Islet of Langerhans (tissue), 1 donor: ENCODE measurements around the gene RAB31.
"Not testable (repeated sequence)": the region's sequence is repeated elsewhere in the genome, so short reads cannot be mapped to it uniquely, and the experiment has no call there.

Experiments
- FAIRE-seq: peaks from one replicate; lab custom pipeline; 2011; peaks lifted over from hg19 to GRCh38; lab: Jason Lieb, UNC

Gene RAB31

DNA sequence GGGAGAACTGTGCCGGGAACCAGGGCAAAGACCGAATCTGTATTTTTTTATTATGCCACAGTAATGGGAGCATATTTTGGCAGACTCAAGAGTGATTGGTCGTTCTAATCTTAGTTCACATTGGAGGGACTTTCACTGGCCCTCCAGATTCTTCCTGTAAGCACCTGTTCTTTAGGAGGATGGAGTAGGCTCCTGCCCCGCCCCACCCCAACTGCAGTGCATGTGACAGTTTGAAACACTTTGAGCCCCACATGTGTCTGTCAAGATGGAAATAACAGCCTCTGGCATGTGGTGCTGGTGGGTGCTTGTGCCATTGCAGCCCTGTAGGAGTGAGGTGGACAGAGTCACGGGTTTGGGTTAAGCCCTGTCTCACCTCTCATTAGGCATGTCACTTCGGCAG, 134.3 kb downstream of the RAB31 start:
- no peak for FAIRE-seq

DNA sequence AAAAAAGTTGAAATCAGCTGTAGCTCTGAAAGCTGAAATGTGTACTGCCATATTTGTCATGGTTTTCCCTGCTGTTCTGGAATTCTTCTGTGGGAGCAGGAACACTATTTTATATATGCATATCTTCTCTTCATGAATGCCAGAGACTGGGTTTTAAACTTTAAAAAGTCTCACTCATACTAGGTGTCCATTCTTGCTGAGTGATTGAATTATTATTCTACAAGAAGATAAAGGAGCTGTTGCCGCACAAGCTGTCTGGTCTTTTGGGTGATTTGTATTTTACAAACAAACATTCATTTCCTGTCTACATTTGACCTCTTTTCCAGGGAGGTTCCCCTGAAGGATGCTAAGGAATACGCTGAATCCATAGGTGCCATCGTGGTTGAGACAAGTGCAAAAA, 137.2 kb downstream of the RAB31 start:
- no peak for FAIRE-seq

DNA sequence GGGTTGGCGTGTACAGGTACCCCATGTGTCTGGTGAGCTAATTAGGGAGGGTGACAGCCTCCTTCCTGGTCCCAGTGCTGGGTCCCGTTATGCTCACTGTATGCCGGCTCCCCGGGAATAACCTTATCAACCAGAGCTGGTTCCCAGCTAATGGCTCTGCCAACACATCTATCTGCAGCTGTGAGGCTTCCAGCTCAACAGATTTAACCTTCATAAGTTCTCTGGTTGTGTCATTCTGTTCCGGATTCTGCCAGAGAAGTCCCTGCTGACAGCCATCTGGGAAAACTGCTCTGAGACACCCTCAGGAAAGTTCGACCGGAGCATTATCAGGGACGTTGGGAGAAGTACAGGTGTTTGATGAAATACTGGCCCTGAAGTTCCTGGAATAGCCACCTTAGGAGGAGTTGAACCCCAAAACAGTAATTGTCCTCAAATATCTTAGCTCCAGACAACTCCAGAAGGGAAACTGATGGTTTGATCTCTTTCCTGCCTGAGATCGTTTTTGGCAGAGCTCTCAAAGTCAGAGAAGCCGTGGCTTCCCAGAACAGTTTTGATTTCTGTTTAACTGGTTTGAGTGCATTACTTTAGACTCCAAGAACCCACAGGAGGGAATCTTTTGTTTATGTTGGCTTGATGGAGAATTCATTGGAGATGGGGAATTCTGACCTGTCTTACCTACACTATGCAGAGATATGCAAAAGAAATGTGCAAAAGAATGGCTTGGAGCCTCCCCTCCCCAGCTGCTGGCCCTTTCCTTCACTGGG, 138.2 kb downstream of the RAB31 start:
- no peak for FAIRE-seq

DNA sequence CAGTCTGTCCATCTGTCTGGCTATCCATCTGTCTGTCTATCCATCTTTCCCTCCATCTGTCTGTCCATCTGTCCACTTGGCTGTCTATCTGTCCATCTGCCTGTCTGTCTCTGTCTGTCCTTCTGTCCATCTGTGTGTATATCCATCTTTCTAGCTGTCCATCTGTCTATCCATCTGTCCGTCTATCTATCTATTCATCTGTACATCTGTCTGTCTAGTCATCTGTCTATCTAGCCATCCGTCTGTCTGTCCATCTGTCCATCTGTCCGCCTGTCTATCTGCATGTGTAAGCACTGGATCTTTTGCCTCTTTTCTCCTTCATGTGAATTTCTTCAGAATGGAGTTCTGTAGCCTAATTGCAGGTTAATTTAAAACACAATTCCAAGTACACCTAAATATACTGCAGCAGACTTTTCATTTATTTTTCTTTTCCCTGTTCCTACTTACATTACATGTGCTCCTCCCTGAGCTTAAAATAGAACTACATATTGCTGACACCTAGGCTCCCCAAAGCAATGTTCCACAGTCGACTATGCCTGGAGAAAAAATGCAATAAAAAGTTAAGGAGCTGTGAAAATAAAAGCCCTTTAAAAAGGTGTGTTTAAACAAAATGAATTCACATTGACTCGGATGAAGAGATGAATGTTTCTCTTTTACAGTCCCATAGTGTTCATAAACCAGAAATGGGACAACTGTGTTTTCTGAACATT, 140.2 kb downstream of the RAB31 start:
- FAIRE-seq = no peak

DNA sequence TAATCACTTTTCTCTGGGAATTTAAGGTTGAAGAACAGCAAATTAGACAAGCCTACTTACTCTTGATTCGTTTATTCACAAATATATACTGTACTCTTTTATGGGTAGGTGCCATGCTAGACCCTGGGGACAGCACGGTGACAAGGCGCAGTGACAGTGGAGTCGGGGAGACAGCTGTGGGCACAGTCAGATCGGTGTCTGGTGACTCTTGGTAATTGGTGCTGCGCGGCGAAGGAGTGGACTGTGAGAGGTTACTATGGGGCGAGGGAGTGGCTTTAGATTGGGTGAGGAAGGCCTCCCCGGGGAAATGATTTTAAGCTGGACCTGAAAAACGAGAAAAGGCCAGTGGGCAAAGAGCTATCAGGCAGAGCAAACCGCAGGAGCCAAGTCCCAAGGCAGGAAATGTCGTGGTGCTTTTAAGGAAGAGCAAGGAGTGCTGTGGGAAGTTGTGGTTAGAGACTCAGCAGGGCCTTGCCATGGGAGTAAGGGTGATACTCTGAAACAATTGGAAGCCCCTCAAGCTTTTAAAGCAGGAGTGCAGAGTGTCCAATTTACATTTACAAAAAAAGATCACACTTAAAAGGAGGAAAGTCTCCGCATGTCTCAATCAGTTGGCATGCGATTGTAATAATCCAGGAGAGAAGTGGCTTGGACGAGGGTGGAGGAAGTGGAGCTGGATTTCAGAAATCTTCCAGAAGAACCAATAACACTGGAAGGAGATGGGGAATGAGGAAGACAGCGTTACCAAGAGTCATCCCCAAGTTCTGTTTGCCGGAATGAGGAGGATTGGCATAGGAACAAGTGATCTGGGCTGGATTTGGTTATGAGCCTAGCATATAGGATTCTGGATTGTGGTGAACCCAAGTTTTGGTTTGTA, 141.5 kb downstream of the RAB31 start:
- no peak for FAIRE-seq

DNA sequence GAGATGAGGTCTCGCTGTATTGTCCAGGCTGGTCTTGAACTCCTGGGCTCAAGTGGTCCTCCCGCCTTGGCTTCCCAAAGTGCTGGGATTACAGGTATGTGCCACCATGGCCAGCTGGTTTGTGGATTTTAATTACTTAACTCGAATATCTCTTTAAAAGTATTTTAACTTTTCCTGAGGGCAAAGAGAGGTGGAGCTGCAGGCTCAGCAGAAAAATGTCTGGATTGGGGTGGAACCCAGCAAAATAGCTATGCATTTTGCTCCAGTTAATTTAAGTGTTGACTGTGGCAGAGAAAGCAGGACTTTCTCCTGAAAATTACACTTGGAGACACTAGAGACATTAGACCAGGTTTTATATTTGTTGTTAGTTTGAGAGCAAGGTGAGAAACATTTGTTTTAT, 142.2 kb downstream of the RAB31 start:
- no peak for FAIRE-seq

DNA sequence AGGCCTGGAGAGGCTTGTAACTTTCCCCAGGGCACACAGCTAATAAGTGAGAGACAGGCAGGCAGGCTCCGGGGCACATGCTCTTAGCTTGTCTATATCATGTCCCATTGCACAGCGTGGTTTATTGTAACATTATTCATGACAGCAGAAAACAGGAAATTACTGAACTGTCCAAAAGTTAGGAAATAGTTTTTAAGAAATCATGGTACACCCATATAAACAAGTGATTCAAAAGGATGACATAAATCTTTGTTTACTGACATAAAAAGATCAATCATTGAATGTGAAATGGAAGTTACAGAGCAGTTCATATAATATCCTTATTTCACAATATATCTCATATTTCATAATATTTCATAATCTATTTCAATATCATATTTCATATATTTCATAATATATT, 143.4 kb downstream of the RAB31 start:
- FAIRE-seq = no peak

DNA sequence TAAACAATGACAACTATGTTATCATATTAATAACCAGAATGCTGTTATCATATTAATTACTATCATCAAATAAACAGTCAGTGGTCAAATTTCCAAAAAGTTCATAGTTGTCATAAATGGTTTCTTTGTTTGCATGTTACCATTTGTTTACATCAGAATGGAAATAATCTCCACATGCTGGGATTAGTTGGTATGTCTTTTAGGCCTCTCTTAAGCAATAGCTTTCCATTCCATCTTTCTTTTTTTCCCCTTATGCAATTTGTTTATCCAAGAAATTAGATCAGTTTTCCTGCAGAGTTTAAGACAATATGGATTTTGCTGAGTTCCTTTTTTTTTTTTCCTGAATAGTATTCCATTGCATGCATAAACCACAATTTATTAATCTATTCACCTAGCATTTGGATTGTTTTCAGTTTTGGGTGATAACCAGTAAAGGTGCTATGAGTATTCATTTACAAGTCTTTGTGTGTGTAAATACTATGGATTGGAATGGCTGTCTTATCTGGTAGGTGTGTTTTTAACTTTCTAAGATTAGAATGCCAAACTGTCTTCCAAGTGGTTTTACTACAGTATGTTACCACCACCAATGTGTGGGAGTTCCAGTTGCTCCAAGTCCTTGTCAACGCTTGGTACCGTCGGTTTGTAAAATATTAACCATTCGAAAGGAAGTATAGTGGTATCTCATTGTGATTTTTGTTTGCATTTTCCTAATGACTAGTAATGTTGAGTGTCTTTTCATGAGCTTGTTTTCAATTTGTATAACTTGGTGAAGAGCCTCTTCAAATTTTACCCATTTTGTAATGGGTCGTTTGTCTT, 144.4 kb downstream of the RAB31 start:
- FAIRE-seq = no peak

DNA sequence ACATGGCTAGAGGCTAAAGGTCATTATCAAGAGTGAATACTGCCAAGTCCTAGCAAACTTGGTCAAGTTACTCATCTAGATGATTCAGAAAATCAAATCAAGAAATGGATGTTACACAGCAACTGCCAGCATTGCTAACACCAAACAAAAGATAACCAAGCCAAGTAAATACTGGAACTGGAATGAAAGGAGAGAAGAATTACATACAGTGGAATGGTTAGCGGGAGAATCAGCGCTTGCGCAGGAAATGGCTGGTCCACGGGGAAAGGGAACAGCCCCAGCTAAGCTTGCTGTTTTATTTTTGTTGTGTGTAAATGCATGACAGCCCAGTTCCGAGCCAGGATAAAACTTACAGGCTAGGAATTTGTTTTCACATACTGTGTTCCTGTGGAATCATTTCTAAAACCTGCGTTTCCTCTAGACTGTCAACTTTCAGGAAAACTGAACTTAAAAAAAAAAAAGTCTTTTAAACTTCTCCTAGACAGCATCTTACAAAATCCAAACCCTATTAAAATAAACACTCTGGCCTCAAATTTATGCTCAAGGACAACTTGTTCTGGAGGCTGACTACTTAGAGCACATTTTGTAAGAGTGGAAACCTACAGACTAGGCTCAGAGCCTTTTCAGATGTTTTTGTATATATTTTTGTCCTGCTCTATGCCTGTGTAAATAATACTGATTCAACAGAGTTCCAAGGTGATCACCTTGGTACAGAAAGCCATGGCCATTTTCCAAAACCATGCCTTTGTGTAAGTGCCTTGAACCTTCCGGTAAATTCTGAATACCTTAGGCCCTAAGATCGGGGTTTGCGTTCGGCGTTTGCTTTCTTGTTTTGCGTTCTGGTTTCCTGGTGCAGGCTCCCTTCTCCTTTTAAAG, 146.9 kb downstream of the RAB31 start:
- no peak for FAIRE-seq

DNA sequence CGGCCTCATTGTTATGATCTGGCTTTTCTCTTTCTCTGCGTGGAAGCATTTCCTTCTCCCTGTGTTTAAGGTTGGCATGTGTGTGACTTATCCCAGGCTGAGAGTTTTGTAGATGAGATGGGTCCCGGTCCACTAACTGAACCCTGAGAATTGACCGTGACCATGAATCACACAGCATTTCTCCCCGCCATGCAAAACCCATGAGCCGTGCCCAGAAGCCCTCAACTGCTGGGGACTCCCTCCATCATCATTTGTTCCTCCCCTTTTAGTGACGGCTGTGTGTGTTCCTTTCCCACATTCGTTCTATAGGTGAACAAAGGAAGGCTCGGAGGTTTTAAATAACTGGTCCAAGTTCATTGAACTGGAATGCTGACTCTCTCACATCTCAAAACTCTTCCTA, 147.6 kb downstream of the RAB31 start:
- FAIRE-seq = no peak

DNA sequence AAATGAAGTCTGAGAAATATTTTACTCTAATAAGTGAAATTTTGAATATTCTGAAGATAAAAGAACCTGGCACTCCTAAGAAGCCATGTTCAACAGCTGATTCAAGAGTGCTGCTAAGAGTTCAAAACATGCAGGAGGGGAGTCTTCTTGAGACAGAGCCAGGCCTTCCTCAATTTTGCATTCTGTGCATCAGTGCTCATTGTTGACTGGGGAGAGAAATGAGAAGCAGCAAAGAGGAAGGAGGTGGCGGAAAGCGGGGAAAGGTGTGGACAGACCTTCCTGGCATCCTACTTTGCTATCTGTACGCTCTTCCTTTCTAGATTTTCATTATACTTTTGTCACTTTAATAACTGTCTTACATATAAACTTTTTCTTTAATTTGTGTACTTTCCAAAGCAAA, 148.0 kb downstream of the RAB31 start:
- FAIRE-seq = no peak

DNA sequence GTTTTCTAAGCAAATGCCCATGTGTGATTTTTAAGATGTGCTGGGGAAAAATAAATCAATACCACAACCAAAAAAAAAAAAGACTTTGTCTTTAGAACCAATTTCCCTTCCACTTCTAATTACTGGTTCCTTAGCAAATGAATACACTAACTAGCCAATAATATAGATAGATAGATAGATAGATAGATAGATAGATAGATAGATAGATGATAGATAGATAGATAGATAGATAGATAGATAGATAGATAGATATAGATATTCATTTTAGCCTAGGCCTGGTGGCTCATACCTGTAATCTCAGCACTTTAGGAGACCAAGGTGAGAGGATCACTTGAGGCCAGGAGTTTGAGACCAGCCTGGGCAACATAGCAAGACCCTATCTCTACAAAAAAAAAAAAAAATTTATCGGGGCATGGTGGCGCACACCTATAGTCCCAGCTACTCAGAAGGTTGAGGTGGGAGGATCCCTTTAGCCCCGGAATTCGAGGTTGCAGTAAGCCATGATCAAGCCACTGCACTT, 149.4 kb downstream of the RAB31 start:
- FAIRE-seq = not testable (repeated sequence)

DNA sequence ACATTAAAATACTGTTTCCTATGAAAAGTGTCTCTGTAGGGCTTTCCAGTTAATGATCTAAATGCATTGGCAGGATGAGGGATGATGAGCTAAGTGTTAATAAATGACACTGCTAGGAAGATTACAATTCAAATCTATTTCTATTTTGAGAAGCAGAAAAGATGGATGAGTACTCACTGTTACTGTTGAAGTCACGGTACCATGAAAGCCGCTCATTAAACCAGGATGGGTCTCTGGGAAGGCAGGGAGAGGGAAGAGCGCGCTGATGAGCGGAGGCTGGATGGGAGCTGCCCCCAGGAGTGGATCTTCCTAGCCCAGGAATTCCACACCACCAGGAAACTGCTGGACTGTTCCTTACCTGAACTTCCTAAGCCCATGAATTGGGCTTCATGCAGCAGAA, 150.5 kb downstream of the RAB31 start:
- no peak for FAIRE-seq

DNA sequence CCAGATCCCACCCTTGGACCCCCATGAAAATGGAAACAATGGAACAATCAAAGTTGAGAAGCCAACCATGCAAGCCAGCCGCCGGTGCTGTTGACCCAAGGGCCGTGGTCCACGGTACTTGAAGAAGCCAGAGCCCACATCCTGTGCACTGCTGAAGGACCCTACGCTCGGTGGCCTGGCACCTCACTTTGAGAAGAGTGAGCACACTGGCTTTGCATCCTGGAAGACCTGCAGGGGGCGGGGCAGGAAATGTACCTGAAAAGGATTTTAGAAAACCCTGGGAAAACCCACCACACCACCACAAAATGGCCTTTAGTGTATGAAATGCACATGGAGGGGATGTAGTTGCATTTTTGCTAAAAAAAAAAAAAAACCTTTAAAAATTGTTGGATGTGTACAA, 151.1 kb downstream of the RAB31 start:
- no peak for FAIRE-seq

DNA sequence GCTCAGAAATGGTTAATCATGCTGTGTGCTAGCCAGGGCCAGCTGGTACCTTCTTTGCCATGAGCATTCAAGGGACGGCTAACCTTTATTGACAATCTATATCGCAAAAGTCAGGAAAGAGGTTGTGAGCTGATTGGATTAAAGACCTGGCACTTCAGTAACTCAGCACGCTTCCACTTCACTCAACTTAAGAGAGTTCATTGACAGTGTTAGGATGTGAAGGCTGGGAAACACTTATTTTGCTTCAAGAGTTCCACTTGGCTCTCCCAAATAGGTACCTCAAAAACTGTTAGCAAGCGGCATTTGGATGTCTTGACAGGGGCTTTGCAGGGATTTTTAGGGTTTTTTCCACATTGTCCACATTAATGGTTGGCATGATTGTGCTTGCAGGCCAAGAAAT, 152.6 kb downstream of the RAB31 start:
- FAIRE-seq = no peak

DNA sequence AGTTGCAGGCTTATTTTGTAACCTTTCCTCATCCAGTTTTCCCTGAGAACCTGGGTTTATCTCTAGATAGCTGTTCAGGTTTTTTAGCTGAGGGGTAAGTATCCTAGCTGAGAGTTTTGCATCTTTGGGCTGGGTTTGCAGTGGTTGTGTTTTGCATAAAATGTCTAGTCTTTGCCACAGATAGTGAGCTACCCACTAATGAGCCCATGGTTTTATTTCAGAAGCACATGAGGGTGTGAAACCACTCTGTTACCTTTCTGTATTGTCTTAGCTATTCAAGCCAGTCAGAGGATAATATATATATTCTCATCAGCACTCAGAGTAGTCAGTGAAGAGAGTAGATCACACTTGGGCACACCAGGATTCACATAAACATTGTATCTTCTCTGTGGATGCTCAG, 153.1 kb downstream of the RAB31 start:
- FAIRE-seq = no peak

DNA sequence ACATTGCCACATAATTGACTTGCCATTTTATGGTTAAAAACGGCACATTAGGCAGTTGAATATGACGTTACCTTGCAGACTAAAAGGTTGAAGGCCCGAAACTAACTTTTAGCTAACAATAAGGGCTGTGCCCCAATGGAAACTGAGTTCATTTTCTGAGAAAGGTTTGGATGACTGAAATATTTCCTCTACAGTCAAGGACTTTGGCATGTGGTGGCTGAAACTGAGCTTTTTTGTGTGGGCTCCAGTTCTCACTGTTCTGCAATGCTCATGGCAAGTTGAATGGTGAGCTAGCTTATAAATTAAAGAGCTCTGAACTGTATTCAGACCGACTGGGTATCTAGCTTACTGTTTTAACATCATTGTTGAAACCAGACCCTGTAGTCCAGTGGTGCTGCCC, 153.8 kb downstream of the RAB31 start:
- FAIRE-seq = no peak

DNA sequence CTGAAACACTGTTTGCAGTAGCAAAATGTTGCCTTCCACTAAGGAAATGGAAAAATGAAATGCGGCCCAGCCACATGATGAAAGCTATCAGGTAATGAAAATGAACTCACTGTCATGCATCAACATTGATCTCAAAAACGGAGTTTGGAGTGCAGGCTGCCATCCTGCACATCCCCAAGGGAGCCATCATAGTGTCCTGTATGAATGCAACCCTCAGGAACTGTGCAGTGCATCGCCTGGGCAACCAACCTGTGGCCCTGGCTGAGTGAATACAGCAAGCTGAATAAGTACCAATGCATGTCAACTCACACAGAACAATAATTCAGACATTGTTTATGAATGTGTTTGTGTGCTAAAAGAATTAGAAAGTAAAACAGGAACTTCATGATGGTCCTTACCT, 154.6 kb downstream of the RAB31 start:
- no peak for FAIRE-seq

DNA sequence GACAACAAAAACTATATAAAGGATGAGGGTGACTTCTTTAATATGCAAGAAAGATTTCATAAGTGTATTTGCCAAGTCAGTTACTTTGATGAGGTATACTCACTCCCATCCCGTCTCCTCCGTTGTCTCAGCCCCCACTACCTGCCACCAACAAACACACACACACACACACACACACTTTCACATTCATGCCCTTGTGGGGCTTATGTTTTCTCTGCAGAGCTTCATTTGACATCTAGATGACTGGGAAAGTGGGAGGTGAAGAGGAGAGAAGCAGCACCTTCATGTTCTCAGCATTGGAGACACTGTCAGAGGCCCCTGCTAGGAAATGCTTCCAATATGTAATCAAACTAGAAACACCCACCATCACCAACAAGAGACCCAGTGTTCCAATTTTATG, 155.2 kb downstream of the RAB31 start:
- no peak for FAIRE-seq

DNA sequence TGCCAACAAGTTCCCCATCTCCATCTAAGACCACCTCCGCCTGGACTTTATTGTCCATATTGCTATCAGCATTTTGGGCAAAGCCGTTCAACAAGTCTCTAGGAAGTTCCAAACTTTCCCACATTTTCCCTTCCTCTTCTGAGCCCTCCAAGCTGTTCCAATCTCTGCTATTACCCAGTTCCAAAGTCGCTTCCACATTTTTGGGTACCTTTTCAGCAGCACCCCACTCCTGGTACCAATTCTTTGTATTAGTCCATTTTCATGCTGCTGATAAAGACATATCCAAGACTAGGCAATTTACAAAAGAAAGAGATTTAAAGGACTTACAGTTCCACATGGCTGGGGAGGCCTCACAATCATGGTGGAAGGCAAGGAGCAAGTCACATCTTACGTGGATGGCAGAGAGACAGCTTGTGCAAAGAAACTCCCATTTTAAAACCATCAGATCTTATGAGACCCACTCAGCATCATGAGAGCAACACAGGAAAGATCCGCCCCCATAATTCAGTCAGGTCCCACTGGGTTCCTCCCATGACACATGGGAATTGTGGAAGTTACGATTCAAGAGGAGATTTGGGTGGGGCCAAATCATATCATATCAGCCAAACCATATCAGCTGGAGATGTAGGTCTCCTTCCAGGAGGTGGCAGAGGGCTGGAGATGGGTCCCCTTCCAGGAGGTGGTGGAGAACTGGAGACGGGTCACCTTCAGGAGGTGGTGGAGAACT, 157.8 kb downstream of the RAB31 start:
- no peak for FAIRE-seq
